K562 (cell line): ENCODE data around the gene PTRHD1. TPM values are rescaled to one million over a fixed set of nuclear protein-coding genes. Genes with fewer than 3 reads are reported as not detected.
A peak's percentile ranks its signal among the peaks of the same experiment; 100 is the strongest.

Experiments used
- ATAC-seq: fragments of 200-7000 bp; cut with Tn5 transposase; 3 replicates; pipeline ENCODE4 v1.9.1; 2020; ENCODE audit warnings: moderate library complexity
- BruUV-seq: library from RNA; stranded (reverse); fragments of 400-500 nt; replicated peaks from 2 replicates; lab custom pipeline; 2021; lab: Mats Ljungman, UMichigan
- CTCF ChIA-PET: fragments of 300-600 bp; formaldehyde crosslinking; extraction: SDS; loops from one replicate; lab custom pipeline; 2021; ENCODE audit warnings: low intra/inter-chr PET ratio; lab: Yijun Ruan, JAX
- POLR2A ChIA-PET: fragments of 300-600, 350-650 bp; sonication (Branson Sonifier 250); formaldehyde crosslinking; extraction: SDS; loops from one replicate; lab custom pipeline; 2021; ENCODE audit warnings: antibody characterized with exemption, inconsistent platforms; lab: Yijun Ruan, JAX
- DNase-seq, 4 experiments: peaks; one replicate each; pipeline versions ENCODE4 v3.0.0 to v3.0.0-alpha.2; 2011 to 2018; ENCODE audit warnings: low spot score in 3 of 4, mixed read lengths in 3 of 4; ENCODE audit errors: extremely low read depth in 1 of 4
- FAIRE-seq: peaks from 2 replicates; lab custom pipeline; 2011; peaks lifted over from hg19 to GRCh38; lab: Jason Lieb, UNC
- H2AFZ ChIP-seq: 2 replicates; pipeline ENCODE4 v1.6.0; 2011; ENCODE audit warnings: low read depth, low read length, control low read depth, inconsistent platforms
- H3K27ac ChIP-seq: fragments of 200-600 bp; 3 replicates; pipeline ENCODE4 v1.8.0; 2011; ENCODE audit warnings: low read depth, mild to moderate bottlenecking, control low read depth, inconsistent platforms, low read length, moderate library complexity, mixed read lengths; ENCODE audit errors: extremely low read depth
- H3K27me3 ChIP-seq, 2 experiments: fragments of 300-600 bp in 1 of 2; 2 replicates in 1 of 2; 3 replicates in 1 of 2; pipeline versions ENCODE4 v1.6.0 to v1.8.0; 2011; ENCODE audit warnings: inconsistent platforms in 2 of 2, low read length in 2 of 2, mild to moderate bottlenecking in 1 of 2, mixed read lengths in 1 of 2, moderate library complexity in 1 of 2; ENCODE audit not compliant: control insufficient read depth in 2 of 2, insufficient read depth in 2 of 2
- H3K36me3 ChIP-seq: fragments of 300-600 bp; 3 replicates; pipeline ENCODE4 v1.8.0; 2011; ENCODE audit warnings: mild to moderate bottlenecking, low read length, inconsistent platforms; ENCODE audit not compliant: control insufficient read depth, insufficient read depth
- H3K4me1 ChIP-seq, 2 experiments: fragments of 200-600 bp in 1 of 2; replicated peaks in 1 of 2; 2 replicates in 1 of 2; 3 replicates in 1 of 2; pipeline versions ENCODE4 v1.5.1 to v1.8.0; 2011; ENCODE audit warnings: inconsistent platforms in 2 of 2, low read length in 2 of 2, mild to moderate bottlenecking in 1 of 2, mixed read lengths in 1 of 2, moderate library complexity in 1 of 2; ENCODE audit not compliant: control insufficient read depth in 2 of 2, insufficient read depth in 2 of 2
- H3K4me2 ChIP-seq: 2 replicates; pipeline ENCODE4 v1.6.1; 2011; ENCODE audit warnings: low read length, control low read depth, inconsistent platforms, mixed read lengths; ENCODE audit not compliant: insufficient read depth
- H3K4me3 ChIP-seq: fragments of 200-600 bp; sonication (generic), shearing (Covaris generic); 2 replicates; pipeline ENCODE4 v1.5.1; 2016; ENCODE audit warnings: control low read depth, inconsistent platforms
- H3K79me2 ChIP-seq: fragments of 200-600 bp; 3 replicates; pipeline ENCODE4 v1.8.0; 2011; ENCODE audit warnings: low read length, inconsistent platforms; ENCODE audit not compliant: control insufficient read depth, insufficient read depth
- H3K9ac ChIP-seq, 2 experiments: 2 replicates each; pipeline versions ENCODE4 v1.6.0 to v1.6.1; 2011; ENCODE audit warnings: low read depth in 2 of 2, low read length in 2 of 2, control low read depth in 1 of 2, inconsistent platforms in 1 of 2, mild to moderate bottlenecking in 1 of 2, mixed read lengths in 1 of 2; ENCODE audit not compliant: insufficient read depth in 1 of 2
- H3K9me1 ChIP-seq: one replicate; pipeline ENCODE4 v1.6.0; 2011; ENCODE audit warnings: inconsistent platforms, mild to moderate bottlenecking, low read length, moderate library complexity; ENCODE audit not compliant: control insufficient read depth, insufficient read depth
- H3K9me3 ChIP-seq: replicated peaks from 2 replicates; pipeline ENCODE4 v1.5.1; 2011; ENCODE audit warnings: low read depth, low read length, inconsistent platforms; ENCODE audit not compliant: control insufficient read depth, insufficient read depth
- H4K20me1 ChIP-seq: replicated peaks from 2 replicates; pipeline ENCODE4 v1.6.1; 2011; ENCODE audit warnings: low read length, inconsistent platforms, mixed read lengths; ENCODE audit not compliant: control insufficient read depth, insufficient read depth
- ASH1L ChIP-seq: fragments of 450-650 bp; IDR thresholded peaks from 2 replicates; pipeline ENCODE4 v1.6.1; 2018; ENCODE audit warnings: borderline replicate concordance, mild to moderate bottlenecking, low read depth; ENCODE audit not compliant: partially characterized antibody
- C11orf30 ChIP-seq: fragments of 450-650 bp; IDR thresholded peaks from 2 replicates; pipeline ENCODE4 v1.6.1; 2016; ENCODE audit warnings: low read depth, mild to moderate bottlenecking
- MAFG ChIP-seq: fragments of 450-650 bp; conservative IDR thresholded peaks from 2 replicates; pipeline ENCODE4 v1.6.1; 2016; ENCODE audit warnings: missing genetic modification characterization, missing compliant biosample characterization
- NFE2 ChIP-seq: IDR thresholded peaks from 2 replicates; pipeline ENCODE4 v1.6.1; 2014; ENCODE audit warnings: antibody characterized with exemption, low read depth
- SETDB1 ChIP-seq: IDR thresholded peaks from one replicate; pipeline ENCODE4 v1.6.1; 2012; ENCODE audit warnings: low read length, control low read depth, inconsistent platforms
- SUPT5H ChIP-seq: fragments of 450-650 bp; IDR thresholded peaks from 2 replicates; pipeline ENCODE4 v1.6.1; 2016
- ZNF512 ChIP-seq: IDR thresholded peaks from 2 replicates; pipeline ENCODE4 v1.6.1; 2016; ENCODE audit warnings: missing genetic modification characterization, missing compliant biosample characterization
- ZNF592 ChIP-seq: fragments of 450-650 bp; IDR thresholded peaks from 2 replicates; pipeline ENCODE4 v1.6.1; 2017; ENCODE audit warnings: antibody characterized with exemption, mild to moderate bottlenecking
- WGBS: fragments of 100-300 bp; shearing (Covaris generic); methylation state at CpG from one replicate; pipeline ENCODE4 v1.1.6; 2016; ENCODE audit warnings: low coverage, mixed read lengths; ENCODE audit not compliant: insufficient coverage; ENCODE audit errors: missing lambda C conversion rate; 5-methylcytosine and 5-hydroxymethylcytosine counted together
- in situ Hi-C: fragments of 300-500 bp; cut with MboI; formaldehyde crosslinking; loops from 4 replicates; pipeline ENCODE4 v1.15.0; 2018; ENCODE audit warnings: inconsistent platforms, mixed read lengths
- intact Hi-C: fragments of 100-400 bp; cut with micrococcal nuclease; formaldehyde crosslinking; loops from 2 replicates; pipeline ENCODE4 v1.14.2; 2022
- polyA plus RNA-seq, 8 experiments: library from polyadenylated mRNA; depleted of rRNA in 4 of 8; stranded (reverse) in 5 of 8; unstranded in 3 of 8; fragments of >200 nt; fragmentation: Nextera tagmentation in 2 of 8; fragmentation: Illumina TruSeq in 1 of 8; extraction: Ambion mirVana in 2 of 8; extraction: Trizol in 1 of 8; gene quantifications; 2 replicates each; pipeline versions ENCODE4 v1.2.1 to v1.2.3, GENCODE V29; 2011 to 2014; ENCODE audit warnings: inconsistent platforms in 1 of 8, missing spikeins in 1 of 8
- total RNA-seq, 7 experiments: library from RNA; depleted of rRNA in 6 of 7; stranded (reverse); fragments of >200 nt in 6 of 7; fragmentation: Illumina TruSeq in 2 of 7; extraction: Trizol in 2 of 7; gene quantifications; 2 replicates each; pipeline versions ENCODE4 v1.2.1 to v1.2.3, GENCODE V29; 2011 to 2021; ENCODE audit warnings: low replicate concordance in 1 of 7

The PTRHD1 gene
- total and polyA plus RNA-seq, 9 of the 15 experiments (the other 6 are each of a cell fraction or from before 2014, with no cell fraction given), result 15.8 to 83.2 (median 46.6) TPM

- peak; percentile 16; the same call in 1 of the 3 replicates for ATAC-seq
- Histone ChIP-seq H3K4me1 (peaks cover 3 to 17% of the 10 kb centered on the region in 2 experiments), H3K9me1 (no peaks in the 10 kb centered on the region), H3K27ac (peak overlapping the region; percentile 38), H3K9me3 (no peaks in the 10 kb centered on the region; the same call in 1 of the 2 replicates), H3K36me3 (peaks cover 42% of the 10 kb centered on the region), H3K9ac (no peak overlapping the region), H3K4me3 (no peak overlapping the region), H3K79me2 (peaks cover 76% of the 10 kb centered on the region), H3K4me2 (no peak overlapping the region), H2AFZ (no peak overlapping the region), H3K27me3 (no peaks in the 10 kb centered on the region), H4K20me1 (no peaks in the 10 kb centered on the region)
- no TSS peak for BruUV-seq
- in situ Hi-C loops, result no loop called here
- WGBS, result 58% methylated on average over 3 of the region's 4 CpGs
- CTCF ChIA-PET, result no interaction called here
- POLR2A ChIA-PET, result interaction anchor here (0.6 to 2.1 kb wide), 7 partner anchors 9 to 400 kb away, joined by 3 to 6 read pairs (median 5); partner anchors contain the start of genes CENPO and PTRHD1
- FAIRE-seq, result no peak
- no peak for DNase-seq
- intact Hi-C loops, result no loop called here
- 0 out of 2 replicates have a peak, but pooled peaks have one; percentile 17 for TF ChIP-seq SUPT5H
- TF ChIP-seq MAFG (tag), result peak; percentile 90
- TF ChIP-seq NFE2, result peak; percentile 86
- TF ChIP-seq ASH1L, result peak; percentile 14
- peak; percentile 82 for TF ChIP-seq ZNF512
- no peak for TF ChIP-seq SETDB1
- TF ChIP-seq ZNF592, result peak; percentile 33; the same call in 1 of the 2 replicates
- TF ChIP-seq C11orf30, result peak; percentile 82
Observed at GRCh38 chr2:24809316-24810007, 16.3 kb upstream of the PTRHD1 start.
